PFSK-1 (cell line): ENCODE results near the gene PILRB.

Experiments used
- TAF1 ChIP-seq: IDR thresholded peaks from 2 replicates; pipeline ENCODE4 v1.6.1; 2012; ENCODE audit warnings: low read length, control low read depth, borderline replicate concordance; ENCODE audit not compliant: insufficient read depth
- TF ChIP-seq, protein P1 (sequence below), 2 experiments: IDR thresholded peaks; 2 replicates each; pipeline versions ENCODE4 v1.6.1 to v1.8.0; 2011 to 2012; ENCODE audit warnings: low read depth in 2 of 2, low read length in 2 of 2, control low read depth in 1 of 2, inconsistent platforms in 1 of 2, mild to moderate bottlenecking in 1 of 2, moderate library complexity in 1 of 2; ENCODE audit not compliant: insufficient read depth in 1 of 2

DNA sequence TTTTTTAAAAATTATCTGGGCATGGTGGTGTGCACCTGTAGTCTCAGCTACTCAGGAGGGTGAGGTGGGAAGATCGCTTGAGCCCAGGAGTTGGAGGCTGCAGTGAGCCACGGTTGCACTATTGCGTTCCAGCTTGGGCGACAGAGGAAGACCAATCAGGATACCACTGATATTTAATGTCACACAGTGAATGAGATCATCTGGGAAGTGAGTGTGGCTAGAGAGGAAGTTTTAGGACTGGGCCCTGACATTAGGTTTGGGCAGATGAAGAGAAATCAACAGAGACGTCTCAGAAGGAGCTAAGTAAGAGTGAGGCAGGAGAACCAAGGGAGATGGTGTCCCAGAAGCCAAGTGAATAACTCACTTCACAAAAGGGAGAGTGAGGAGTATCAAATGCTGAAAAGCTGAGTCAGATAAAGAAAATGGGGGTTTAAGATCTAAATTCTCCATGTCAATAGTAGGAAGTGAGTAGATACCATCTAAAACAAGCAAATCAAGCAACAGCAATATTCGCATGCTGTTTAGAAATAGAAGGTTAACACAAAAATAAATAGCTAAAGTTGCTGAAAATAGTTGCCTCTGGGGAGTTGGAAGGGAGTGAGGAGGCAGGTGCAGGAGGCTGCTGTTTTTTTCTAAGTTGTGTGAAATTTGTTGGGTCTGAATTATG, 26.8 kb downstream of the PILRB start:
- no peak for TF ChIP-seq TAF1
- TF ChIP-seq, protein P1, sequence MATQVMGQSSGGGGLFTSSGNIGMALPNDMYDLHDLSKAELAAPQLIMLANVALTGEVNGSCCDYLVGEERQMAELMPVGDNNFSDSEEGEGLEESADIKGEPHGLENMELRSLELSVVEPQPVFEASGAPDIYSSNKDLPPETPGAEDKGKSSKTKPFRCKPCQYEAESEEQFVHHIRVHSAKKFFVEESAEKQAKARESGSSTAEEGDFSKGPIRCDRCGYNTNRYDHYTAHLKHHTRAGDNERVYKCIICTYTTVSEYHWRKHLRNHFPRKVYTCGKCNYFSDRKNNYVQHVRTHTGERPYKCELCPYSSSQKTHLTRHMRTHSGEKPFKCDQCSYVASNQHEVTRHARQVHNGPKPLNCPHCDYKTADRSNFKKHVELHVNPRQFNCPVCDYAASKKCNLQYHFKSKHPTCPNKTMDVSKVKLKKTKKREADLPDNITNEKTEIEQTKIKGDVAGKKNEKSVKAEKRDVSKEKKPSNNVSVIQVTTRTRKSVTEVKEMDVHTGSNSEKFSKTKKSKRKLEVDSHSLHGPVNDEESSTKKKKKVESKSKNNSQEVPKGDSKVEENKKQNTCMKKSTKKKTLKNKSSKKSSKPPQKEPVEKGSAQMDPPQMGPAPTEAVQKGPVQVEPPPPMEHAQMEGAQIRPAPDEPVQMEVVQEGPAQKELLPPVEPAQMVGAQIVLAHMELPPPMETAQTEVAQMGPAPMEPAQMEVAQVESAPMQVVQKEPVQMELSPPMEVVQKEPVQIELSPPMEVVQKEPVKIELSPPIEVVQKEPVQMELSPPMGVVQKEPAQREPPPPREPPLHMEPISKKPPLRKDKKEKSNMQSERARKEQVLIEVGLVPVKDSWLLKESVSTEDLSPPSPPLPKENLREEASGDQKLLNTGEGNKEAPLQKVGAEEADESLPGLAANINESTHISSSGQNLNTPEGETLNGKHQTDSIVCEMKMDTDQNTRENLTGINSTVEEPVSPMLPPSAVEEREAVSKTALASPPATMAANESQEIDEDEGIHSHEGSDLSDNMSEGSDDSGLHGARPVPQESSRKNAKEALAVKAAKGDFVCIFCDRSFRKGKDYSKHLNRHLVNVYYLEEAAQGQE (IDR thresholded peaks at IDR 0.05; ENCODE audit: insufficient read depth in 1 of 2, low read depth in 2 of 2, low read length in 2 of 2) = no peak
